Measurements from ENCODE around the gene KCNJ4. TPM values are rescaled to one million over a fixed set of nuclear protein-coding genes. Genes with fewer than 3 reads are reported as not detected.

KCNJ4 gene
- total RNA-seq, 1 experiment from 2014 or later, result 0.18 TPM

GRCh38 chr22:38442967-38443627 lies 11.9 kb downstream of the KCNJ4 start:
- ATAC-seq (no peak), DNase-seq (ENCODE audit: low read depth, low spot score) (no peak)
- intact Hi-C loops (cut with micrococcal nuclease; ENCODE audit: unreplicated experiment) (no loop called here), in situ Hi-C loops (cut with HindIII; ENCODE audit: low pct_unique_long_range_greater_than_20kb, low sequenced_read_pairs) (no loop called here)
- Histone ChIP-seq H3K27ac (ENCODE audit: low read length) (no peak overlapping the region), H3K36me3 (ENCODE audit: control insufficient read depth, insufficient read depth, low read length) (no peaks in the 10 kb centered on the region), H3K9me3 (ENCODE audit: control insufficient read depth, insufficient read depth, low read depth, low read length) (no peaks in the 10 kb centered on the region), H3K4me3 (ENCODE audit: low read depth in 2 of 2, low read length in 2 of 2) (no peak overlapping the region), H3K27me3 (ENCODE audit: control insufficient read depth, insufficient read depth, low read length) (no peaks in the 10 kb centered on the region), H3K4me1 (ENCODE audit: control insufficient read depth, insufficient read depth, low read length) (no peaks in the 10 kb centered on the region)
- POLR2A ChIA-PET, result no interaction called here
- TF ChIP-seq REST (IDR thresholded peaks at IDR 0.05; ENCODE audit: insufficient read depth in 1 of 2, low read depth in 2 of 2, low read length in 1 of 2) (no peak), POLR2AphosphoS5 (IDR thresholded peaks at IDR 0.05; ENCODE audit: low read depth, low read length) (no peak), CTCF (IDR thresholded peaks at IDR 0.05) (no peak), TCF7L2 (IDR thresholded peaks at IDR 0.05; ENCODE audit: low read depth, low read length) (no peak), SIN3A (IDR thresholded peaks at IDR 0.05; ENCODE audit: borderline replicate concordance, insufficient read depth, low read depth, low read length) (no peak)
- CTCF ChIA-PET, result no interaction called here
- no TSS peak for BruUV-seq (replicated peaks)

GRCh38 chr22:38441620-38442287 lies 13.2 kb downstream of the KCNJ4 start:
- no peaks in the 10 kb centered on the region for H3K4me1 ChIP-seq (ENCODE audit: control insufficient read depth, insufficient read depth, low read length)
- in situ Hi-C loops (cut with HindIII; ENCODE audit: low pct_unique_long_range_greater_than_20kb, low sequenced_read_pairs) (no loop called here), intact Hi-C loops (cut with micrococcal nuclease; ENCODE audit: unreplicated experiment) (no loop called here)
- no peaks in the 10 kb centered on the region for H3K9me3 ChIP-seq (ENCODE audit: control insufficient read depth, insufficient read depth, low read depth, low read length)
- BruUV-seq (replicated peaks), result no TSS peak
- TF ChIP-seq REST (IDR thresholded peaks at IDR 0.05; ENCODE audit: insufficient read depth in 1 of 2, low read depth in 2 of 2, low read length in 1 of 2) (no peak), SIN3A (IDR thresholded peaks at IDR 0.05; ENCODE audit: borderline replicate concordance, insufficient read depth, low read depth, low read length) (no peak), POLR2AphosphoS5 (IDR thresholded peaks at IDR 0.05; ENCODE audit: low read depth, low read length) (no peak), CTCF (IDR thresholded peaks at IDR 0.05) (no peak), TCF7L2 (IDR thresholded peaks at IDR 0.05; ENCODE audit: low read depth, low read length) (no peak)
- no peak overlapping the region for H3K27ac ChIP-seq (ENCODE audit: low read length)
- POLR2A ChIA-PET, result interaction anchor here (0.7 kb wide), 1 partner anchor 8 kb away, joined by 17 read pairs; no protein-coding TSS in a partner anchor
- H3K27me3 ChIP-seq (ENCODE audit: control insufficient read depth, insufficient read depth, low read length), result no peaks in the 10 kb centered on the region
- ATAC-seq (no peak), DNase-seq (ENCODE audit: low read depth, low spot score) (no peak)
- H3K4me3 ChIP-seq (ENCODE audit: low read depth in 2 of 2, low read length in 2 of 2), result no peak overlapping the region
- no peaks in the 10 kb centered on the region for H3K36me3 ChIP-seq (ENCODE audit: control insufficient read depth, insufficient read depth, low read length)
- CTCF ChIA-PET, result no interaction called here

Measured in Panc1 (cell line).